ENCODE measurements around the gene RASSF5. TPM values are rescaled to one million over a fixed set of nuclear protein-coding genes. Genes with fewer than 3 reads are reported as not detected.

The RASSF5 gene
- total and polyA plus RNA-seq, 9 of the 15 experiments (the other 6 are each of a cell fraction or from before 2014, with no cell fraction given): 6.1 to 41.0 (median 25.2) TPM

DNA sequence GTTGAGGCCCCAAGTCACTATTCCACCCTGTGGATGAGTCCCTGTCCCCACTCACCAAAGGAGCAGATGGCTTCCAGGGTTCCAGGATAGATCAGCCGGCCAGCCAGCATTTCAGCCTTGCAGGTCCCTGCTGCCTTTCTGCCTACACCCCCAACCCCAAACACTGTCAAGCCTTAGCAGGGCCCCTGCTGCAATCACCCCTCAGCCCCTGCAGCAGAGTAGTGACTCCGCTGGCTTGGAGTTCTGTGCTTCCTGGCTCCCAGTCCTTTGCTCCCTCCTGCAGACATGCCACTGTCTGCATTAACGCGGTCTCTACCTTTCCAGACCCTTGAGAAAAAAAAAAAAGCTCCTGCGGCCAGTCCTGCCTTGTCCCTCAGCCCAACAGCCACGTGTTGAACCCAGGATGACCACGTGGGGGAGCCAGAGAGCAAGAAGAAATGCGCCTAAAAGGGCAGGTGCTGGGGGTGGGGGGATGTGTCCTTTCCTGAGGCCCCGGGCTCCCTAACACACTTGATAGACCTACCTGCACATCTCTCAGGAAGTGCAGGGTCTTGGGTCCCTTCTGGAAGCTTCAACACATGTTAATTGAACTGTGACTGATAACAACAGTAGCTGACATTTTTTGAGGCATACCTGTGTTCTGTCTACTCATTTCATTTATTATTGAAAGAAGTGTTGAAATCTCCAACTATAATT is 37.4 kb downstream of the RASSF5 start (continued):
- no peak for TF ChIP-seq POU5F1 (IDR thresholded peaks at IDR 0.05; ENCODE audit: borderline replicate concordance, low read depth, low read length, partially characterized antibody)
- TF ChIP-seq SPI1 (IDR thresholded peaks at IDR 0.05; ENCODE audit: borderline replicate concordance, low read depth, low read length): no peak
- no peak for TF ChIP-seq DNMT1 (IDR thresholded peaks at IDR 0.05)
- TF ChIP-seq, protein P1, sequence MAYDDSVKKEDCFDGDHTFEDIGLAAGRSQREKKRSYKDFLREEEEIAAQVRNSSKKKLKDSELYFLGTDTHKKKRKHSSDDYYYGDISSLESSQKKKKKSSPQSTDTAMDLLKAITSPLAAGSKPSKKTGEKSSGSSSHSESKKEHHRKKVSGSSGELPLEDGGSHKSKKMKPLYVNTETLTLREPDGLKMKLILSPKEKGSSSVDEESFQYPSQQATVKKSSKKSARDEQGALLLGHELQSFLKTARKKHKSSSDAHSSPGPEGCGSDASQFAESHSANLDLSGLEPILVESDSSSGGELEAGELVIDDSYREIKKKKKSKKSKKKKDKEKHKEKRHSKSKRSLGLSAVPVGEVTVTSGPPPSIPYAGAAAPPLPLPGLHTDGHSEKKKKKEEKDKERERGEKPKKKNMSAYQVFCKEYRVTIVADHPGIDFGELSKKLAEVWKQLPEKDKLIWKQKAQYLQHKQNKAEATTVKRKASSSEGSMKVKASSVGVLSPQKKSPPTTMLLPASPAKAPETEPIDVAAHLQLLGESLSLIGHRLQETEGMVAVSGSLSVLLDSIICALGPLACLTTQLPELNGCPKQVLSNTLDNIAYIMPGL (CRISPR knock-in tag; IDR thresholded peaks at IDR 0.05): no peak
- no peak for TF ChIP-seq TAF1 (IDR thresholded peaks at IDR 0.05; ENCODE audit: control insufficient read depth, extremely low read depth, insufficient read depth, low read length, severe bottlenecking)
- TF ChIP-seq ATF7 (IDR thresholded peaks at IDR 0.05): no peak
- no peak for TF ChIP-seq U2AF2 (optimal IDR thresholded peaks at IDR 0.05; ENCODE audit: low read depth, low read length)
- TF ChIP-seq ZZZ3 (IDR thresholded peaks at IDR 0.05): no peak
- no peak for TF ChIP-seq IRF2 (CRISPR knock-in tag; IDR thresholded peaks at IDR 0.05)
- TF ChIP-seq CREBBP (IDR thresholded peaks at IDR 0.05; ENCODE audit: low read depth, low read length): no peak
- TF ChIP-seq FOXA3 (CRISPR knock-in tag; conservative IDR thresholded peaks at IDR 0.05 in 1 of 2, IDR thresholded peaks at IDR 0.05 in 1 of 2): no peak
- TF ChIP-seq NUFIP1 (IDR thresholded peaks at IDR 0.05; ENCODE audit: partially characterized antibody): no peak
- TF ChIP-seq CCAR2 (IDR thresholded peaks at IDR 0.05; ENCODE audit: low read depth, low read length): no peak
- no peak for TF ChIP-seq ZNF717 (CRISPR knock-in tag; IDR thresholded peaks at IDR 0.05)
- no peak for TF ChIP-seq MTA2 (IDR thresholded peaks at IDR 0.05; ENCODE audit: low read depth)
- no peak for TF ChIP-seq HNRNPLL (IDR thresholded peaks at IDR 0.05; ENCODE audit: low read depth, low read length, poor library complexity, severe bottlenecking)
- peak in 1 of 2 experiments; percentile 56; a peak in 1 of 4 replicates for TF ChIP-seq KDM4B (IDR thresholded peaks at IDR 0.05; ENCODE audit: borderline replicate concordance in 2 of 2, low read depth in 1 of 2)
- TF ChIP-seq CEBPB (tag; IDR thresholded peaks at IDR 0.05): peak; percentile 31; the same call in 1 of the 2 replicates
- TF ChIP-seq, protein P2, sequence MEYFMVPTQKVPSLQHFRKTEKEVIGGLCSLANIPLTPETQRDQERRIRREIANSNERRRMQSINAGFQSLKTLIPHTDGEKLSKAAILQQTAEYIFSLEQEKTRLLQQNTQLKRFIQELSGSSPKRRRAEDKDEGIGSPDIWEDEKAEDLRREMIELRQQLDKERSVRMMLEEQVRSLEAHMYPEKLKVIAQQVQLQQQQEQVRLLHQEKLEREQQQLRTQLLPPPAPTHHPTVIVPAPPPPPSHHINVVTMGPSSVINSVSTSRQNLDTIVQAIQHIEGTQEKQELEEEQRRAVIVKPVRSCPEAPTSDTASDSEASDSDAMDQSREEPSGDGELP (CRISPR knock-in tag; IDR thresholded peaks at IDR 0.05; ENCODE audit: borderline replicate concordance): peak; percentile 76
- no peak for TF ChIP-seq LEF1 (IDR thresholded peaks at IDR 0.05)
- TF ChIP-seq DMBX1 (CRISPR knock-in tag; IDR thresholded peaks at IDR 0.05; ENCODE audit: borderline replicate concordance): 0 out of 2 replicates have a peak, but pooled peaks have one; percentile 22
- 0 out of 2 replicates have a peak, but pooled peaks have one; percentile 27 for TF ChIP-seq EP400 (IDR thresholded peaks at IDR 0.05)
- no peak for TF ChIP-seq ZNF561 (CRISPR knock-in tag; conservative IDR thresholded peaks at IDR 0.05)
- no peak for TF ChIP-seq ZNF551 (CRISPR knock-in tag; IDR thresholded peaks at IDR 0.05)
- TF ChIP-seq NBN (IDR thresholded peaks at IDR 0.05; ENCODE audit: low read depth): no peak
- no peak for TF ChIP-seq ARID1B (IDR thresholded peaks at IDR 0.05)
- TF ChIP-seq ZNF347 (CRISPR knock-in tag; IDR thresholded peaks at IDR 0.05; ENCODE audit: low read depth): no peak
- TF ChIP-seq ZNF699 (CRISPR knock-in tag; IDR thresholded peaks at IDR 0.05; ENCODE audit: insufficient replicate concordance): no peak
- TF ChIP-seq NRF1 (conservative IDR thresholded peaks at IDR 0.05 in 1 of 2, IDR thresholded peaks at IDR 0.05 in 1 of 2): no peak

All from K562 (cell line).